ENCODE results near the gene ZNRD2.

The ZNRD2 gene

DNA sequence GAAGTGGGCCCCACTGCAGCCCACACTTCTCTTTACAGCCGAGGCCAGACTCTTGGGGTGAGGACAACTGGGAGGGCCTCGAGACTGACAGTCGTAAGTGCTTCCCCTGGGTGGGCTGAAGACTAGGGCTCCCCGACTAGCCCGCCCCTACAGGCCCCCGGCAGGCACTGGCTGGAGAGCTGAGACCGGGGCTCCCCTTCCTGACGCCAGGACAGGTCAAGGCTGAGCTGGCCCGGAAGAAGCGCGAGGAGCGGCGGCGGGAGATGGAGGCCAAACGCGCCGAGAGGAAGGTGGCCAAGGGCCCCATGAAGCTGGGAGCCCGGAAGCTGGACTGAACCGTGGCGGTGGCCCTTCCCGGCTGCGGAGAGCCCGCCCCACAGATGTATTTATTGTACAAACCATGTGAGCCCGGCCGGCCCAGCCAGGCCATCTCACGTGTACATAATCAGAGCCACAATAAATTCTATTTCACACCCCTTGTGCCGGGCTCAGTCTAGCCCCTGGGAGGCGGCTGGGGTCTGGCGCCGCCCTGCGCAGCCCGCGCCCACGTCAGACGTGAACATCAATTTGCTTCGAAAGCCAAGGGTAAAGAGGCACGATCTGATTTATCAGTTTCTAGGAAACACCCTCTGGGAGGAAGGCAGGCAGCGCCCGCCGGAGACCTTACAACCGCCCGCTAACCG lies 31.9 kb upstream of the ZNRD2 start:
- DNase-seq (ENCODE audit: low read depth in 2 of 2, low spot score in 1 of 2): no peak

- no peak for DNase-seq (ENCODE audit: low read depth in 2 of 2, low spot score in 1 of 2)
Measured at GRCh38 chr11:65538915-65539743, 31.1 kb upstream of the ZNRD2 start.

GRCh38 chr11:65539744-65540289 lies 30.5 kb upstream of the ZNRD2 start:
- no peak for DNase-seq (ENCODE audit: low read depth in 2 of 2, low spot score in 1 of 2)

DNA sequence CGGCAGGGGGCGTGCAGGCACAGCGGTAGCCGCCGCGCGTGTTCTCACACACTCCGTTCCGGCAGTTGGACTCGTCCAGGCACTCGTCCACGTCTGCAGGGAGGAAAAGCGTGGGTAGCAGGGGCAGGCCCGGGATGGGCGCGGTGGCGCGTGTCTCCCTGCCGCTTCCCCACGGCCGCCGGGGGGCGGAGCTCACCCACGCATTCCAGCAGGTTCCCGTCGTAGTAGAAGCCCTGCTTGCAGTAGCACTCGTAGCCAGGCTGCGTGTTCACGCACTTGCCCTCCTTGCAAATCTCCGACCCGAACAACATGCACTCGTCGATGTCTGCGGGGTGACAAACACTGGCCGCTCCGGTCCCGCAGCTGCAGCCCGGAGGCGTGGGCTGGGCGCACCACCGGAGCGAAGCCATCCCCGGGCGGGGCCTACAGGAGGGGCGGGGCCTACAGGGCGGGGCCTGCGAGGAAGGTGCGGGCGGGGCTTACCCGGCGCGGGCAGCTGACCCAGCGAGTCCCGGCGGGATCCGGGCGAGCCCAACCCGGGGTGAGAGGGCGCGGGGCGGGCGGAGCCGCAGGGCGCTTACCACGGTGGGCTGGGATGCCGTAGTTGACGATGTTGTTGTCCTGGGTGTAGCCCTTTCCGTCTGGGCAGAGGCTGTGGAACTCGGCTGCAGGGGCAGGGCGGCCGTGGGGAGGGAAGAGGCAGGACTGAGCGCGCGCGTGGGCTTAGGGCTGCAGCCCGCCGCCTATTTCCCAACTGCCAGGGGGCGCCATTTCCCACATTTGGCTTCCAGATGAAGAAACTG lies 29.8 kb upstream of the ZNRD2 start:
- peak; percentile 69 to 73 for DNase-seq (ENCODE audit: low read depth in 2 of 2, low spot score in 1 of 2)

- DNase-seq (ENCODE audit: low read depth in 2 of 2, low spot score in 1 of 2): no peak
Measured at GRCh38 chr11:65541093-65541982, 28.9 kb upstream of the ZNRD2 start.

GRCh38 chr11:65542738-65543390 lies 27.4 kb upstream of the ZNRD2 start:
- DNase-seq (ENCODE audit: low read depth in 2 of 2, low spot score in 1 of 2): no peak

DNA sequence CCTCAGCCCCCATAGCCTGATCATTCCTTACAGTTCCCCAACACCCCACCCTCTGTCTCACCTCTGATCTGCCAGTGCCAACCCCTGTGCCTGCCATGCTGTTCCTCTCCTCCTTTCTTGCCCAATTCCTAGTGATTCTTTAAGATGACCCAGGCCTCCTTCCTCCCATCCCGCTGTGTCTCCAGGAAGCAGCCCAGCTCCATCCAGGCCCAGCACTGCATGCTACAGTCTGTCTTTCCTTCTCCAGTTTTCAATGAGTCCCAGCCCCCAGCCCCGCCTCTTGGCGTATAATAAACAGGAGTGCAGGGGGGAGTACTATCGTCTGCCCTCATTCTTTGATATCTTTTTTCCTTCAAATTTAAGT lies 24.4 kb upstream of the ZNRD2 start:
- no peak for DNase-seq (ENCODE audit: low read depth in 2 of 2, low spot score in 1 of 2)

DNA sequence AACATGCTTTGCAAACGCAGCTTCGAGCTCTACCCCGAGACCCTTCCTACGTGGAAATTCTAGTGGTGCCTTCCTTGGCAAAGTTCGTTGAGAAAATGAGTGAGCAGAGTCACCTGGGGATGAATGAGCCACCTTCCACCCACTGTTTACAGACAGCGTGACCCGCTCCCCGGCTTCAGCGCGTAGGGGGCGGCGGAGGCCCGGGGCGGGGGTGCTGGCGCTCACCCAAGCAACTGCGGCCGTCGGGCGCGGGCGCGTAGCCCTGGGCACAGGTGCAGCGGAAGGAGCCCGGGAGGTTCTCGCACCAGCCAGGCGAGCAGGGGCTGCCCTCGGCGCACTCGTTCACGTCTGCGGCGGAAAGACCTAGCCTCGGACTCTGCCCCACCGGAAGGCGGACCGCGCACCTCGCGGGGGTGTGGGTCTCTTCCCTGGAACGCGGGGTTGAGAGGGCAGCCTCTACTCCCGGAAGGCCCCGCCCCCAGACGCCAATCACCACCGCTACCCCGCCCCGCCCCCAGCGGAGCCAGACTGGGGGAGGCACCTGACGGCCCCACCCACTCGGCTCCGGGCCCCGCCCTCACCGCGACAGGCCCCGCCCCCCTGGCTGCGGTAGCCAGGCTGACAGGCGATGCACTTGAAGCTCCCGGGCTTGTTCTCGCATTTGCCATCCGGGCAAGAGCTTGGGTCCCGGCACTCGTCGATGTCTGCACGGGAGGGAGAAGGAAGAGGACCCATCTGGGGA lies 23.9 kb upstream of the ZNRD2 start:
- peak; percentile 98 to 99 for DNase-seq (ENCODE audit: low read depth in 2 of 2, low spot score in 1 of 2)

GRCh38 chr11:65547446-65548125 lies 22.7 kb upstream of the ZNRD2 start:
- no peak for DNase-seq (ENCODE audit: low read depth in 2 of 2, low spot score in 1 of 2)

- DNase-seq (ENCODE audit: low read depth in 2 of 2, low spot score in 1 of 2): no peak
Measured at GRCh38 chr11:65548395-65548794, 21.9 kb upstream of the ZNRD2 start.

DNA sequence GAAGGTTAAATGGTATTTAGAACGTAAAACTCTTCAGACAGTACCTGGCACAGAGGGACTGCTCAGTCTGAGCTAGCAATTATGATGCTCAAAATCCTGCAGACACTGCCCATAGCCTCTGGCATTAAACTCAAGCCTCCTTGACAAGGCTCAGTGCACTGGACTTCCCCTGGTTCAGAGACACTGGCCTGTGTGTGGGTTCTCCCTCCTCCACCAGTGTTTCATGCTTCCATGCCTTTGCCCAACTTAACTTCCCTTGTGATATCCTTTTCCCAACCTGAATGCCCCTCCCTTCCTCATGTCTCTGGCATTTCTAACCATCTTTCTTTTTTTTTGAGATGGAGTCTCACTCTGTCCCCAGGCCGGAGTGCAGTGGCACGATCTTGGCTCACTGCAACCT lies 21.2 kb upstream of the ZNRD2 start:
- no peak for DNase-seq (ENCODE audit: low read depth in 2 of 2, low spot score in 1 of 2)

DNA sequence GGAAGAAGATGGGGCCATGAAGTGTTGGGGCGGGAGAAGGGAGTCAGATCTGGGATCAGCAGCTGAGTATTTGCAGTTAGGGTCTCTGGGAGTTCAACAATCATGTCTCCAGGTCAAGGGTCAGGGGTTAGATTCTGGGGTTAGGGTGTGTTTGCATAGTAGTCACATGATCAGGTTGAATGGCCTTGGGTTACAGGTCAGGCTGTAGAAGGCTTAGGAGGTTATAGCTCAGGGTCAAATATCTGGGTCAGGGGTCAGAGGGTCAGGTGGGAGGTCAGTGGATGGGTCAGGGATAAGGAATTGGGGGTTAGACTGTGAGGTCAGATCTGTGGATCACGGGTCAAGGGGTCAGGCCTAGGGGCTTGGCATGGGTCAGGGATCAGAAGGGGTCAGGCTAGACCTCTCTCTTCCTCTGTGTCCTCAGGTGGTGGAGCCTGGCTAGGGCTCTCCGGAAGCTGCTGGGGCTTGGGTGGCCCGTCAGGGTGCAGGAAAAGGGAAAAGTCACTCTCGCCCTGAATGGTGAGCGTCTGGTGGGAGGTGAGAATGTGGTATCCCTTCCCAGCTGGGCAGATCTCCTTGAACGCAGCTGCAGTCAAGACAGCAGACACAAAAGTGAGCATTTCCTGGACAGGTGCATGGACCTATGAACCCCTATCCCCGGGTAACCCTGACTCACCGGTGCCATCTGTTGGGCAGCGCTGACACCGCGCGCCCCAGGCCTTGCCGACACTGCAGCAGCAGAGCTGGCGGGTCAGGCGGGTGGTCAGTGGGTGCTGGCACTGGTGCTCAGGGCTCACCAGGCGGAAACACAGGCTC lies 18.5 kb upstream of the ZNRD2 start:
- no peak for DNase-seq (ENCODE audit: low read depth in 2 of 2, low spot score in 1 of 2)

DNA sequence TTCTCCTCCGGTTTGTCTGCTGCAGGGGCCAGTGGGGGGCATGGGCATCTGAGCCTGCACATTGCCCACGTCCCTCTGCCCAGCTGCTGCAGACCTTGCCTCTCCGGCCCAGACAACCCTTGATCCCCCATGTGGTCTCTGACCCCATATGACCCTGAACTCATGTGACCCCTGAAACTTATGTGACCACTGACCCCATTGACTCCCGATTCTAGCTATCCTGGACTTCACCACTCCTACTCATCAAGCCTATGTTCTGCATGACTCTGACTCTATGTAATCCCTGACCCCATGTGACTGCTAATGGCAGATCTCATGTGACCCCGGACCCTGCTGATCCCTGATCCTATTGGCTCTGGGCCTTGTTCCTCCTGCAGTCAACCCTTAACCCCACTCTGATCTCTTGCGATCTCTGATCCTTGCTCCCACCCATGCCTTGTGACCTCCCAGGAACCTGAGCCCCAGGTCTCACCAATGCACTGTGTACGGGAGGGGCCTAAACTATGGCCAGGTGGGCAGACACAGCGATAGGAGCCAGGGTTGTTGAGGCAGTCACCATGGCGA lies 17.8 kb upstream of the ZNRD2 start:
- DNase-seq (ENCODE audit: low read depth in 2 of 2, low spot score in 1 of 2): no peak

- peak in 1 of 2 donors; percentile 50 for DNase-seq (ENCODE audit: low read depth in 2 of 2, low spot score in 1 of 2)
Measured at GRCh38 chr11:65553301-65554001, 16.8 kb upstream of the ZNRD2 start.

- DNase-seq (ENCODE audit: low read depth in 2 of 2, low spot score in 1 of 2): no peak
Measured at GRCh38 chr11:65554057-65554818, 16.0 kb upstream of the ZNRD2 start.

GRCh38 chr11:65554842-65555430 lies 15.3 kb upstream of the ZNRD2 start:
- DNase-seq (ENCODE audit: low read depth in 2 of 2, low spot score in 1 of 2): no peak
